Vagina (tissue), 2 donors: ENCODE results near the gene C10orf71. TPM values are rescaled to one million over a fixed set of nuclear protein-coding genes. Genes with fewer than 3 reads are reported as not detected.

Source experiments
- DNase-seq, 2 donors: peaks; one replicate each; pipeline ENCODE4 v3.0.0-alpha.2; 2017; ENCODE audit errors: extremely low spot score in 2 of 2
- H3K27ac ChIP-seq: fragments of 200-600 bp; sonication (generic); one replicate; pipeline ENCODE4 v1.5.1; 2019
- H3K27me3 ChIP-seq: fragments of 200-600 bp; sonication (generic); one replicate; pipeline ENCODE4 v1.5.1; 2019
- H3K36me3 ChIP-seq, 2 donors: fragments of 200-600 bp; sonication (generic); one replicate each; pipeline ENCODE4 v1.5.1; 2017 to 2019
- H3K4me1 ChIP-seq: fragments of 200-600 bp; sonication (generic); one replicate; pipeline ENCODE4 v1.5.1; 2019
- H3K4me3 ChIP-seq, 2 donors: fragments of 200-600 bp; sonication (generic); 1 replicate in 1 of 2; 2 replicates in 1 of 2; pipeline ENCODE4 v1.5.1; 2016 to 2019
- H3K9me3 ChIP-seq: fragments of 200-600 bp; sonication (generic); one replicate; pipeline ENCODE4 v1.5.1; 2019
- CTCF ChIP-seq, 3 experiments: fragments of 450-650 bp in 2 of 3; fragments of 200-600 bp in 1 of 3; sonication (generic) in 1 of 3; IDR thresholded peaks; one replicate each; pipeline ENCODE4 v1.5.1; 2017 to 2019; ENCODE audit warnings: antibody characterized with exemption in 3 of 3, mild to moderate bottlenecking in 2 of 3, moderate library complexity in 2 of 3
- POLR2A ChIP-seq, 2 donors: fragments of 450-650 bp; IDR thresholded peaks; one replicate each; pipeline ENCODE4 v1.6.1; 2017; ENCODE audit warnings: antibody characterized with exemption in 2 of 2, mild to moderate bottlenecking in 2 of 2, moderate library complexity in 2 of 2
- POLR2AphosphoS5 ChIP-seq, 2 donors: sonication (generic); formaldehyde crosslinking; IDR thresholded peaks; one replicate each; pipeline ENCODE4 v1.9.0; 2017; ENCODE audit warnings: antibody characterized with exemption in 2 of 2, mild to moderate bottlenecking in 2 of 2, low read depth in 1 of 2; ENCODE audit not compliant: insufficient read depth in 1 of 2
- intact Hi-C: fragments of 100-400 bp; cut with DNase I; formaldehyde crosslinking; loops from one replicate; pipeline ENCODE4 v1.15.1; 2023
- total RNA-seq: library from RNA; depleted of rRNA; stranded (reverse); fragments of >200 nt; gene quantifications from one replicate; pipeline ENCODE4 v1.2.3, GENCODE V29; 2016

Gene C10orf71
- total RNA-seq, 1 donor from 2014 or later: not detected

- DNase-seq: peak in 1 of 2 donors; percentile 55
- H3K36me3 ChIP-seq: no peaks in the 10 kb centered on the region
- H3K4me3 ChIP-seq: no peak overlapping the region
- H3K27ac ChIP-seq: no peak overlapping the region
- intact Hi-C loops: no loop called here
- H3K4me1 ChIP-seq: peaks cover 4% of the 10 kb centered on the region
- H3K27me3 ChIP-seq: no peaks in the 10 kb centered on the region
- TF ChIP-seq POLR2A (IDR thresholded peaks at IDR 0.05) (no peak), POLR2AphosphoS5 (IDR thresholded peaks at IDR 0.05; ENCODE audit: insufficient read depth in 1 of 2, low read depth in 1 of 2) (no peak), CTCF (IDR thresholded peaks at IDR 0.05) (no peak)
- no peaks in the 10 kb centered on the region for H3K9me3 ChIP-seq
Observed at GRCh38 chr10:49273626-49274025, 25.3 kb upstream of the C10orf71 start.

- Histone ChIP-seq H3K4me1 (peaks cover 4% of the 10 kb centered on the region), H3K4me3 (no peak overlapping the region), H3K9me3 (no peaks in the 10 kb centered on the region), H3K36me3 (no peaks in the 10 kb centered on the region), H3K27me3 (no peaks in the 10 kb centered on the region), H3K27ac (no peak overlapping the region)
- peak; percentile 25 to 37 for DNase-seq
- intact Hi-C loops: no loop called here
- TF ChIP-seq POLR2A (IDR thresholded peaks at IDR 0.05): no peak
- TF ChIP-seq CTCF (IDR thresholded peaks at IDR 0.05): no peak
- TF ChIP-seq POLR2AphosphoS5 (IDR thresholded peaks at IDR 0.05; ENCODE audit: insufficient read depth in 1 of 2, low read depth in 1 of 2): no peak
Observed at GRCh38 chr10:49274886-49275285, 24.1 kb upstream of the C10orf71 start.

- TF ChIP-seq CTCF (IDR thresholded peaks at IDR 0.05) (no peak), POLR2A (IDR thresholded peaks at IDR 0.05) (no peak), POLR2AphosphoS5 (IDR thresholded peaks at IDR 0.05; ENCODE audit: insufficient read depth in 1 of 2, low read depth in 1 of 2) (no peak)
- Histone ChIP-seq H3K4me3 (no peak overlapping the region), H3K36me3 (no peaks in the 10 kb centered on the region), H3K27me3 (no peaks in the 10 kb centered on the region), H3K4me1 (peaks cover 4% of the 10 kb centered on the region), H3K27ac (no peak overlapping the region), H3K9me3 (no peaks in the 10 kb centered on the region)
- peak; percentile 55 to 74 for DNase-seq
- intact Hi-C loops: no loop called here
Observed at GRCh38 chr10:49275896-49276295, 23.1 kb upstream of the C10orf71 start.

GRCh38 chr10:49276596-49276995, 22.4 kb upstream of the C10orf71 start:
- TF ChIP-seq CTCF (IDR thresholded peaks at IDR 0.05) (no peak), POLR2AphosphoS5 (IDR thresholded peaks at IDR 0.05; ENCODE audit: insufficient read depth in 1 of 2, low read depth in 1 of 2) (no peak), POLR2A (IDR thresholded peaks at IDR 0.05) (no peak)
- Histone ChIP-seq H3K36me3 (no peaks in the 10 kb centered on the region), H3K27ac (no peak overlapping the region), H3K9me3 (no peaks in the 10 kb centered on the region), H3K4me1 (peaks cover 4% of the 10 kb centered on the region), H3K27me3 (no peaks in the 10 kb centered on the region), H3K4me3 (no peak overlapping the region)
- peak in 1 of 2 donors; percentile 49 for DNase-seq
- intact Hi-C loops: no loop called here

GRCh38 chr10:49277973-49278372, 21.0 kb upstream of the C10orf71 start:
- Histone ChIP-seq H3K4me1 (peaks cover 4% of the 10 kb centered on the region), H3K27me3 (no peaks in the 10 kb centered on the region), H3K4me3 (no peak overlapping the region), H3K9me3 (no peaks in the 10 kb centered on the region), H3K36me3 (no peaks in the 10 kb centered on the region), H3K27ac (no peak overlapping the region)
- no peak for DNase-seq
- intact Hi-C loops: no loop called here
- TF ChIP-seq POLR2A (IDR thresholded peaks at IDR 0.05): no peak
- TF ChIP-seq CTCF (IDR thresholded peaks at IDR 0.05): no peak
- TF ChIP-seq POLR2AphosphoS5 (IDR thresholded peaks at IDR 0.05; ENCODE audit: insufficient read depth in 1 of 2, low read depth in 1 of 2): no peak
